ENCODE data around the gene NT5E. TPM values are rescaled to one million over a fixed set of nuclear protein-coding genes. Genes with fewer than 3 reads are reported as not detected.

Gene NT5E
- total RNA-seq, 1 experiment from 2014 or later, result 0.52 TPM

- Histone ChIP-seq H3K4me2 (ENCODE audit: insufficient read depth, insufficient read length, low read length) (no peak overlapping the region), H3K4me1 (ENCODE audit: insufficient read depth, low read length) (no peaks in the 10 kb centered on the region), H3K79me1 (ENCODE audit: insufficient read depth, low read depth, low read length, poor library complexity, severe bottlenecking) (no peaks in the 10 kb centered on the region), H2AK5ac (ENCODE audit: insufficient read length, low read length) (no peak overlapping the region), H3K79me2 (ENCODE audit: insufficient read depth, low read length) (no peaks in the 10 kb centered on the region), H3K14ac (ENCODE audit: insufficient read depth, low read length) (no peak overlapping the region), H2BK15ac (ENCODE audit: low read depth, low read length) (no peak overlapping the region), H2BK12ac (ENCODE audit: insufficient read length, low read depth, low read length) (no peak overlapping the region), H3K9me3 (ENCODE audit: control insufficient read depth, low read depth, low read length) (no peaks in the 10 kb centered on the region), H3K18ac (ENCODE audit: insufficient read length, low read depth, low read length) (no peak overlapping the region), H4K5ac (ENCODE audit: insufficient read length, low read depth, low read length) (no peak overlapping the region), H3K9ac (ENCODE audit: extremely low read depth, insufficient read length, low read length) (no peak overlapping the region), H2AFZ (ENCODE audit: low read length) (no peak overlapping the region), H3K23ac (ENCODE audit: insufficient read length, low read depth, low read length) (no peak overlapping the region), H2BK120ac (ENCODE audit: low read depth, low read length, poor library complexity, severe bottlenecking) (no peak overlapping the region), H2BK20ac (ENCODE audit: low read depth, low read length, poor library complexity, severe bottlenecking) (no peak overlapping the region), H4K20me1 (ENCODE audit: control insufficient read depth, insufficient read depth, insufficient read length) (no peaks in the 10 kb centered on the region), H4K91ac (ENCODE audit: insufficient read length, low read depth, low read length) (no peak overlapping the region), H3K27me3 (ENCODE audit: insufficient read depth, low read length) (no peaks in the 10 kb centered on the region), H3K4ac (ENCODE audit: low read depth, low read length) (no peak overlapping the region), H3K27ac (ENCODE audit: insufficient read length, low read depth, low read length) (no peak overlapping the region), H2BK5ac (ENCODE audit: insufficient read length, low read length) (no peak overlapping the region), H3T11ph (ENCODE audit: low read length) (no peak overlapping the region), H3K23me2 (ENCODE audit: insufficient read length, low read depth, low read length, poor library complexity, severe bottlenecking) (no peaks in the 10 kb centered on the region), H3K56ac (ENCODE audit: insufficient read length, low read depth, low read length) (no peak overlapping the region), H4K8ac (replicated peaks; ENCODE audit: insufficient read length, low read depth, low read length) (no peak overlapping the region)
- Mint-ChIP-seq H3K4me3 (no peak overlapping the region), H3K36me3 (ENCODE audit: insufficient read depth in 1 of 3, low read depth in 3 of 3) (no peaks in the 10 kb centered on the region), H3K27ac (no peak overlapping the region), H3K9me3 (no peaks in the 10 kb centered on the region), H3K27me3 (ENCODE audit: low read depth) (no peaks in the 10 kb centered on the region), H3K4me1 (no peaks in the 10 kb centered on the region; a peak in 1 of 4 replicates)
- TF ChIP-seq, protein P1, sequence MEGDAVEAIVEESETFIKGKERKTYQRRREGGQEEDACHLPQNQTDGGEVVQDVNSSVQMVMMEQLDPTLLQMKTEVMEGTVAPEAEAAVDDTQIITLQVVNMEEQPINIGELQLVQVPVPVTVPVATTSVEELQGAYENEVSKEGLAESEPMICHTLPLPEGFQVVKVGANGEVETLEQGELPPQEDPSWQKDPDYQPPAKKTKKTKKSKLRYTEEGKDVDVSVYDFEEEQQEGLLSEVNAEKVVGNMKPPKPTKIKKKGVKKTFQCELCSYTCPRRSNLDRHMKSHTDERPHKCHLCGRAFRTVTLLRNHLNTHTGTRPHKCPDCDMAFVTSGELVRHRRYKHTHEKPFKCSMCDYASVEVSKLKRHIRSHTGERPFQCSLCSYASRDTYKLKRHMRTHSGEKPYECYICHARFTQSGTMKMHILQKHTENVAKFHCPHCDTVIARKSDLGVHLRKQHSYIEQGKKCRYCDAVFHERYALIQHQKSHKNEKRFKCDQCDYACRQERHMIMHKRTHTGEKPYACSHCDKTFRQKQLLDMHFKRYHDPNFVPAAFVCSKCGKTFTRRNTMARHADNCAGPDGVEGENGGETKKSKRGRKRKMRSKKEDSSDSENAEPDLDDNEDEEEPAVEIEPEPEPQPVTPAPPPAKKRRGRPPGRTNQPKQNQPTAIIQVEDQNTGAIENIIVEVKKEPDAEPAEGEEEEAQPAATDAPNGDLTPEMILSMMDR (conservative IDR thresholded peaks at IDR 0.05), result no peak
- no CpG with 5 or more reads among the region's 1 CpG for WGBS (ENCODE audit: extremely low coverage, insufficient read length, low lambda C conversion rate)
- DNase-seq, result no peak
These were observed 33.8 kb upstream of the NT5E start for GRCh38 chr6:85416049-85416448.
